HepG2 (cell line): Measurements from ENCODE around the gene AQP6. TPM values are rescaled to one million over a fixed set of nuclear protein-coding genes. Genes with fewer than 3 reads are reported as not detected.

ENCODE experiments used
- GMEB1 ChIP-seq: sonication (generic); formaldehyde crosslinking; IDR thresholded peaks from 2 replicates; pipeline ENCODE4 v1.5.1; 2020; ENCODE audit warnings: missing genetic modification reagents, mild to moderate bottlenecking, borderline replicate concordance
- GMEB2 ChIP-seq: IDR thresholded peaks from 2 replicates; pipeline ENCODE4 v1.6.1; 2016; ENCODE audit warnings: missing biosample characterization, missing genetic modification reagents, low read depth
- HCFC1 ChIP-seq: fragments of 150-350 bp; IDR thresholded peaks from 2 replicates; pipeline ENCODE4 v1.6.1; 2014; ENCODE audit warnings: low read depth, low read length
- ISL2 ChIP-seq: sonication (generic); formaldehyde crosslinking; IDR thresholded peaks from 2 replicates; pipeline ENCODE4 v1.5.0; 2020; ENCODE audit warnings: missing genetic modification reagents
- KDM2A ChIP-seq: sonication (generic); formaldehyde crosslinking; IDR thresholded peaks from 2 replicates; pipeline ENCODE4 v1.4.0; 2020; ENCODE audit warnings: low read depth, missing genetic modification reagents, borderline replicate concordance
- MAFF ChIP-seq: IDR thresholded peaks from 2 replicates; pipeline ENCODE4 v1.6.1; 2011; ENCODE audit warnings: low read depth, low read length, improper control_type of control experiment
- NFAT5 ChIP-seq: sonication (generic); formaldehyde crosslinking; IDR thresholded peaks from 2 replicates; pipeline ENCODE4 v1.4.0; 2020; ENCODE audit warnings: missing genetic modification reagents
- POGK ChIP-seq: sonication (generic); formaldehyde crosslinking; conservative IDR thresholded peaks from 2 replicates; pipeline ENCODE4 v1.8.0; 2022; ENCODE audit warnings: mild to moderate bottlenecking, moderate library complexity, missing genetic modification reagents
- SP4 ChIP-seq: sonication (generic); formaldehyde crosslinking; IDR thresholded peaks from 2 replicates; pipeline ENCODE4 v1.8.1; 2023; ENCODE audit warnings: mild to moderate bottlenecking, missing genetic modification reagents
- THAP9 ChIP-seq: sonication (generic); formaldehyde crosslinking; IDR thresholded peaks from 2 replicates; pipeline ENCODE4; 2020; ENCODE audit warnings: missing genetic modification reagents, mild to moderate bottlenecking, borderline replicate concordance
- ZNF430 ChIP-seq: sonication (generic); formaldehyde crosslinking; IDR thresholded peaks from 2 replicates; pipeline ENCODE4 v1.9.0; 2021; ENCODE audit warnings: mild to moderate bottlenecking, missing genetic modification reagents
- ZNF652 ChIP-seq: IDR thresholded peaks from 2 replicates; pipeline ENCODE4 v1.6.1; 2016; ENCODE audit warnings: low read depth, borderline replicate concordance
- ZNF773 ChIP-seq: sonication (generic); formaldehyde crosslinking; IDR thresholded peaks from 2 replicates; pipeline ENCODE4 v1.4.0; 2020; ENCODE audit warnings: missing genetic modification reagents, borderline replicate concordance
- polyA plus RNA-seq, 8 experiments: library from polyadenylated mRNA; depleted of rRNA in 3 of 8; stranded (reverse) in 7 of 8; unstranded in 1 of 8; fragments of >200 nt; fragmentation: Illumina TruSeq in 4 of 8; extraction: Trizol in 4 of 8; gene quantifications; 2 replicates each; pipeline versions ENCODE4 v1.2.1 to v1.2.3, GENCODE V29; 2011 to 2016; ENCODE audit warnings: low read depth in 4 of 8, missing spikeins in 1 of 8, mixed read lengths in 1 of 8; ENCODE audit not compliant: insufficient read depth in 1 of 8
- total RNA-seq, 5 experiments: library from RNA; depleted of rRNA; stranded (reverse); fragments of >200 nt; fragmentation: Illumina TruSeq; extraction: Trizol; gene quantifications; 2 replicates each; pipeline ENCODE4 v1.2.3, GENCODE V29; 2016; ENCODE audit warnings: low read depth in 1 of 5

Gene AQP6
- total and polyA plus RNA-seq, 2 of the 13 experiments (the other 11 are each of a cell fraction or from before 2014, with no cell fraction given) = 0.32 to 1.3 TPM

GRCh38 chr12:50025187-50026059, 52.7 kb downstream of the AQP6 start, which contains the start of gene RACGAP1 (continued):
- TF ChIP-seq THAP9 (CRISPR knock-in tag) (peak; percentile 66; the same call in 1 of the 2 replicates), POGK (CRISPR knock-in tag) (peak; percentile 70), ZNF773 (CRISPR knock-in tag) (no peak), MAFF (peak; percentile 22; the same call in 1 of the 2 replicates), KDM2A (peak; percentile 81; the same call in 1 of the 2 replicates), GMEB2 (CRISPR knock-in tag) (peak; percentile 96), NFAT5 (0 out of 2 replicates have a peak, but pooled peaks have one; percentile 59), GMEB1 (CRISPR knock-in tag) (peak; percentile 99), ZNF430 (no peak), HCFC1 (peak; percentile 87), ISL2 (no peak), ZNF652 (CRISPR knock-in tag) (no peak), SP4 (CRISPR knock-in tag) (peak; percentile 79)
